Gastrocnemius medialis (tissue), 4 donors: ENCODE data around the gene KRTAP10-2. TPM values are rescaled to one million over a fixed set of nuclear protein-coding genes. Genes with fewer than 3 reads are reported as not detected.

Experiments used
- ATAC-seq, 2 donors: fragments of 150-250 bp; one replicate each; pipeline ENCODE4 v1.9.1; 2016
- DNase-seq, 2 donors: peaks; one replicate each; pipeline ENCODE4 v3.0.0-alpha.2; 2019
- H3K27ac ChIP-seq, 4 donors: fragments of 200-600 bp; sonication (generic); 1 replicate in 1 of 4; 2 replicates in 3 of 4; pipeline ENCODE4 v1.5.1; 2016 to 2018; ENCODE audit warnings: mild to moderate bottlenecking in 2 of 4, moderate library complexity in 1 of 4
- H3K27me3 ChIP-seq, 3 donors: fragments of 200-600 bp; sonication (generic) in 2 of 3; 1 replicate in 1 of 3; 2 replicates in 2 of 3; pipeline versions ENCODE4 v1.5.1 to v1.6.0; 2016 to 2019; ENCODE audit warnings: mild to moderate bottlenecking in 1 of 3, moderate library complexity in 1 of 3
- H3K36me3 ChIP-seq, 2 donors: fragments of 200-600 bp; sonication (generic) in 1 of 2; one replicate each; pipeline ENCODE4 v1.5.1; 2017 to 2018
- H3K4me1 ChIP-seq, 2 donors: fragments of 200-600 bp; sonication (generic) in 1 of 2; one replicate each; pipeline ENCODE4 v1.5.1; 2016 to 2017; ENCODE audit warnings: mild to moderate bottlenecking in 2 of 2
- H3K4me3 ChIP-seq, 4 donors: fragments of 200-600 bp; sonication (generic) in 3 of 4; 1 replicate in 1 of 4; 2 replicates in 3 of 4; pipeline ENCODE4 v1.5.1; 2016 to 2019; ENCODE audit warnings: mild to moderate bottlenecking in 2 of 4
- H3K9me3 ChIP-seq, 3 donors: fragments of 200-600 bp; sonication (generic) in 2 of 3; 1 replicate in 1 of 3; 2 replicates in 2 of 3; pipeline ENCODE4 v1.5.1; 2016 to 2019
- CTCF ChIP-seq, 5 experiments: fragments of 450-650 bp in 3 of 5; fragments of 200-600 bp in 2 of 5; sonication (generic) in 2 of 5; IDR thresholded peaks in 4 of 5; conservative IDR thresholded peaks in 1 of 5; 1 replicate in 4 of 5; 2 replicates in 1 of 5; pipeline ENCODE4 v1.5.1; 2016 to 2019; ENCODE audit warnings: antibody characterized with exemption in 5 of 5, mild to moderate bottlenecking in 3 of 5, moderate library complexity in 3 of 5
- POLR2A ChIP-seq, 2 donors: fragments of 450-650 bp; IDR thresholded peaks; one replicate each; pipeline ENCODE4 v1.6.1; 2017; ENCODE audit warnings: antibody characterized with exemption in 2 of 2, mild to moderate bottlenecking in 2 of 2, moderate library complexity in 2 of 2
- in situ Hi-C, 4 donors: fragments of 200-750 bp; cut with MboI; loops; one replicate each; pipeline versions ENCODE4 v1.15.0 to v1.8.0; 2017; ENCODE audit warnings: low sequenced_read_pairs in 4 of 4
- intact Hi-C: fragments of 100-400 bp; cut with DNase I; formaldehyde crosslinking; loops from one replicate; pipeline ENCODE4 v1.15.1; 2023; ENCODE audit warnings: low total_unique reads
- total RNA-seq, 4 donors: library from RNA; depleted of rRNA; stranded (reverse); fragments of >200 nt; gene quantifications; one replicate each; pipeline versions ENCODE4 v1.1.0 to v1.2.3, GENCODE V29; 2016

The KRTAP10-2 gene
- total RNA-seq, 4 donors from 2014 or later, result not detected

GRCh38 chr21:44508426-44508710 lies 42.9 kb downstream of the KRTAP10-2 start:
- Histone ChIP-seq H3K9me3 (no peaks in the 10 kb centered on the region), H3K36me3 (no peaks in the 10 kb centered on the region), H3K27ac (no peak overlapping the region), H3K4me1 (no peaks in the 10 kb centered on the region), H3K27me3 (peaks cover 22 to 37% (median 33%) of the 10 kb centered on the region in 3 donors), H3K4me3 (no peak overlapping the region)
- in situ Hi-C loops (loop anchor here in 1 of 4 donors (25.0 kb wide), 1 partner anchor 279 kb away; no protein-coding TSS in a partner anchor), intact Hi-C loops (loop anchor here (10.0 kb wide), 1 partner anchor 426 kb away; no protein-coding TSS in a partner anchor)
- no peak for ATAC-seq
- no peak for DNase-seq
- no peak for TF ChIP-seq CTCF (IDR thresholded peaks at IDR 0.05 in 4 of 5, conservative IDR thresholded peaks at IDR 0.05 in 1 of 5)
- no peak for TF ChIP-seq POLR2A (IDR thresholded peaks at IDR 0.05)

- no peaks in the 10 kb centered on the region for H3K36me3 ChIP-seq
- H3K27me3 ChIP-seq, result peaks cover 22 to 37% (median 33%) of the 10 kb centered on the region in 3 donors
- ATAC-seq (no peak), DNase-seq (no peak)
- H3K27ac ChIP-seq, result no peak overlapping the region
- intact Hi-C loops, result loop anchor here (10.0 kb wide), 1 partner anchor 427 kb away; no protein-coding TSS in a partner anchor
- no peaks in the 10 kb centered on the region for H3K4me1 ChIP-seq
- in situ Hi-C loops, result loop anchor here in 1 of 4 donors (25.0 kb wide), 1 partner anchor 279 kb away; no protein-coding TSS in a partner anchor
- no peaks in the 10 kb centered on the region for H3K9me3 ChIP-seq
- no peak overlapping the region for H3K4me3 ChIP-seq
- TF ChIP-seq POLR2A (IDR thresholded peaks at IDR 0.05) (no peak), CTCF (IDR thresholded peaks at IDR 0.05 in 4 of 5, conservative IDR thresholded peaks at IDR 0.05 in 1 of 5) (no peak)
These were observed 43.5 kb downstream of the KRTAP10-2 start for GRCh38 chr21:44507673-44508425.

- no peaks in the 10 kb centered on the region for H3K4me1 ChIP-seq
- H3K27me3 ChIP-seq, result peaks cover 22 to 37% (median 33%) of the 10 kb centered on the region in 3 donors
- H3K36me3 ChIP-seq, result no peaks in the 10 kb centered on the region
- no peaks in the 10 kb centered on the region for H3K9me3 ChIP-seq
- no peak for DNase-seq
- TF ChIP-seq POLR2A (IDR thresholded peaks at IDR 0.05) (no peak), CTCF (IDR thresholded peaks at IDR 0.05 in 4 of 5, conservative IDR thresholded peaks at IDR 0.05 in 1 of 5) (no peak)
- in situ Hi-C loops, result loop anchor here in 1 of 4 donors (25.0 kb wide), 1 partner anchor 281 kb away; no protein-coding TSS in a partner anchor
- no peak overlapping the region for H3K27ac ChIP-seq
- no peak for ATAC-seq
- intact Hi-C loops, result loop anchor here (10.0 kb wide), 1 partner anchor 428 kb away; no protein-coding TSS in a partner anchor
- no peak overlapping the region for H3K4me3 ChIP-seq
These were observed 44.7 kb downstream of the KRTAP10-2 start for GRCh38 chr21:44506279-44507255.

GRCh38 chr21:44505673-44506278 lies 45.5 kb downstream of the KRTAP10-2 start:
- H3K27ac ChIP-seq, result no peak overlapping the region
- H3K36me3 ChIP-seq, result no peaks in the 10 kb centered on the region
- in situ Hi-C loops, result loop anchor here in 1 of 4 donors (25.0 kb wide), 1 partner anchor 282 kb away; no protein-coding TSS in a partner anchor
- DNase-seq (no peak), ATAC-seq (no peak)
- intact Hi-C loops, result loop anchor here (10.0 kb wide), 1 partner anchor 429 kb away; no protein-coding TSS in a partner anchor
- no peaks in the 10 kb centered on the region for H3K4me1 ChIP-seq
- TF ChIP-seq POLR2A (IDR thresholded peaks at IDR 0.05), result no peak
- no peak for TF ChIP-seq CTCF (IDR thresholded peaks at IDR 0.05 in 4 of 5, conservative IDR thresholded peaks at IDR 0.05 in 1 of 5)
- peaks cover 22 to 36% (median 29%) of the 10 kb centered on the region in 3 donors for H3K27me3 ChIP-seq
- H3K9me3 ChIP-seq, result no peaks in the 10 kb centered on the region
- H3K4me3 ChIP-seq, result no peak overlapping the region
